Keratinocyte (primary cell): ENCODE measurements around the gene CTF1. TPM values are rescaled to one million over a fixed set of nuclear protein-coding genes. Genes with fewer than 3 reads are reported as not detected.

ENCODE experiments used
- DNase-seq: peaks from one replicate; pipeline ENCODE4 v3.0.0-alpha.2; 2011; ENCODE audit warnings: low read depth, missing footprints, low spot score
- FAIRE-seq: peaks from 2 replicates; lab custom pipeline; 2011; peaks lifted over from hg19 to GRCh38; lab: Jason Lieb, UNC
- H2AFZ ChIP-seq: 2 replicates; pipeline ENCODE4 v1.6.0; 2012; ENCODE audit warnings: low read length, control low read depth, inconsistent platforms; ENCODE audit not compliant: control insufficient read depth
- H3K27ac ChIP-seq: 2 replicates; pipeline ENCODE4 v1.5.1; 2011; ENCODE audit warnings: low read length; ENCODE audit not compliant: control insufficient read depth, insufficient read depth
- H3K27me3 ChIP-seq: 3 replicates; pipeline ENCODE4 v1.6.0; 2011; ENCODE audit warnings: low read length; ENCODE audit not compliant: control insufficient read depth, insufficient read depth; ENCODE audit errors: extremely low read depth
- H3K36me3 ChIP-seq, 2 experiments: 2 replicates in 1 of 2; 3 replicates in 1 of 2; pipeline ENCODE4 v1.5.1; 2011; ENCODE audit warnings: low read length in 2 of 2, mild to moderate bottlenecking in 1 of 2; ENCODE audit not compliant: control insufficient read depth in 2 of 2, insufficient read depth in 2 of 2; ENCODE audit errors: extremely low read depth in 1 of 2
- H3K4me1 ChIP-seq: 3 replicates; pipeline ENCODE4 v1.5.1; 2011; ENCODE audit warnings: low read length; ENCODE audit not compliant: control insufficient read depth, insufficient read depth; ENCODE audit errors: extremely low read depth
- H3K4me2 ChIP-seq: 3 replicates; pipeline ENCODE4 v1.6.0; 2011; ENCODE audit warnings: low read depth, low read length; ENCODE audit not compliant: control insufficient read depth, insufficient read depth; ENCODE audit errors: extremely low read depth
- H3K4me3 ChIP-seq, 3 experiments: fragments of 200-600 bp in 1 of 3; sonication (generic) in 1 of 3; 2 replicates in 2 of 3; 3 replicates in 1 of 3; pipeline ENCODE4 v1.5.1; 2011 to 2016; ENCODE audit warnings: low read length in 3 of 3, mild to moderate bottlenecking in 3 of 3, control low read depth in 2 of 3, inconsistent platforms in 1 of 3, low read depth in 1 of 3, mixed read lengths in 1 of 3, mixed run types in 1 of 3, moderate library complexity in 1 of 3; ENCODE audit not compliant: control insufficient read depth in 2 of 3, insufficient read depth in 2 of 3; ENCODE audit errors: extremely low read depth in 1 of 3
- H3K79me2 ChIP-seq: 2 replicates; pipeline ENCODE4 v1.6.0; 2012; ENCODE audit warnings: low read length; ENCODE audit not compliant: control insufficient read depth, insufficient read depth
- H3K9ac ChIP-seq: 3 replicates; pipeline ENCODE4 v1.6.0; 2011; ENCODE audit warnings: low read length; ENCODE audit not compliant: control insufficient read depth, insufficient read depth; ENCODE audit errors: extremely low read depth
- H3K9me1 ChIP-seq: 3 replicates; pipeline ENCODE4 v1.6.0; 2011; ENCODE audit warnings: low read length; ENCODE audit not compliant: control insufficient read depth, insufficient read depth; ENCODE audit errors: extremely low read depth
- H3K9me3 ChIP-seq: 2 replicates; pipeline ENCODE4 v1.5.1; 2012; ENCODE audit warnings: low read depth, low read length; ENCODE audit not compliant: control insufficient read depth
- H4K20me1 ChIP-seq: 3 replicates; pipeline ENCODE4 v1.6.0; 2011; ENCODE audit warnings: low read length; ENCODE audit not compliant: control insufficient read depth, insufficient read depth; ENCODE audit errors: extremely low read depth
- EZH2 ChIP-seq: IDR thresholded peaks from one replicate; pipeline ENCODE4 v1.6.1; 2012; ENCODE audit warnings: inconsistent platforms, mild to moderate bottlenecking, low read length, moderate library complexity
- dilution Hi-C: fragments of 300-500 bp; cut with MboI; formaldehyde crosslinking; loops from one replicate; pipeline ENCODE4 v1.7.0; 2020; ENCODE audit warnings: low sequenced_read_pairs; ENCODE audit not compliant: extremely low pct_ligation_motif_present
- polyA plus RNA-seq, 5 experiments: library from polyadenylated mRNA; depleted of rRNA in 3 of 5; stranded (reverse) in 3 of 5; stranded (forward) in 1 of 5; unstranded in 1 of 5; fragments of >200 nt; gene quantifications; 1 replicate in 1 of 5; 2 replicates in 3 of 5; 3 replicates in 1 of 5; pipeline versions ENCODE4 v1.2.1 to v1.2.3, GENCODE V29; 2011 to 2012; ENCODE audit warnings: missing spikeins in 2 of 5, low read depth in 1 of 5, low replicate concordance in 1 of 5
- TF ChIP-seq, protein P1 (sequence below), 3 experiments: IDR thresholded peaks in 1 of 3; conservative IDR thresholded peaks in 1 of 3; optimal IDR thresholded peaks in 1 of 3; 2 replicates in 2 of 3; 3 replicates in 1 of 3; pipeline versions ENCODE3 to v1.5.1; 2011; ENCODE audit warnings: low read length in 3 of 3, mild to moderate bottlenecking in 3 of 3, moderate library complexity in 2 of 3, control low read depth in 1 of 3, inconsistent platforms in 1 of 3; ENCODE audit not compliant: insufficient read depth in 2 of 3; ENCODE audit errors: extremely low read depth in 1 of 3

The CTF1 gene
- polyA plus RNA-seq, 1 donor (not counting 4 experiments of a cell fraction or from before 2014, with no cell fraction given), result 2.1 TPM

DNA sequence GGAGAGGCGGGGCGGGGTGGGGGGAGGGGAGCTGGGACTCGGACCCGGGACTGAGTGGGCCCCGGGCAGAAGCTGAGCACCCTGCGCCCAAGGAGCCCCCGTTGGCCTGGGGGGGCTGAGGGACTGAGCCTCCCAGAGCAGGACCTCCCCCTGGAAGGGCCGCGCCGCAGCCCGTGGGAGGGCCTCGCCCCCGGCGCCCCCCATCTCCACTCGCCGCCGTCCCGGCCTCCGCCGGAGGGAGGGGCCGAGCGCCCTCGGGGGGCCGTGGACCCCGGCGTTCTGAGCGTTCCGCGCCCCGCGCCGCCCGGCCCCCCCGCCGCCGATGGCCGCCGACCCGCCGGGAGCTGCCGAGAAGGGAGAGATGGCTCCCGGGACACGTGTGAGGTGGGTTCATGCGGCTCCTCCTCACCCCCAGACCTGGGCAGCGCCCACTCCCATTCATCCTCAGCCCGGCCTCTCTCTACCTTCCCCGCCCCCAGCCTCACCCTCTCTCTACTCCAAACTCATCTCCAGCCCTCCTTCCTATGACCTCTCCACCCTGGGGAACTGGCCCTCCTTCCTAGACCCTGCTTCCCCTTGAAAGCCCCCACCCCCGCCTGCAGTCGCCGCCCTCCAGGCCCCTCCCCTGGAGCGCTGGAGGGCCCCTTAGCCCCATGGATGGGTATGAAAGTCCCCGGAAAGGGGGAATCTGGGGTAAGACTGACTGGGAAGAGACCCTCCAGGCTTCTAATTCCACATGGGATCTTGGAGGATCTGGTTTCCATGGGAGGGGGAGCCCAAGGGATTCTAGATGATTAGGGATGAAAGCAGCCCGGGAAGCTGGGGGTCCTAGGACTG lies 27.9 kb downstream of the CTF1 start:
- dilution Hi-C loops, result no loop called here
- TF ChIP-seq, protein P1, sequence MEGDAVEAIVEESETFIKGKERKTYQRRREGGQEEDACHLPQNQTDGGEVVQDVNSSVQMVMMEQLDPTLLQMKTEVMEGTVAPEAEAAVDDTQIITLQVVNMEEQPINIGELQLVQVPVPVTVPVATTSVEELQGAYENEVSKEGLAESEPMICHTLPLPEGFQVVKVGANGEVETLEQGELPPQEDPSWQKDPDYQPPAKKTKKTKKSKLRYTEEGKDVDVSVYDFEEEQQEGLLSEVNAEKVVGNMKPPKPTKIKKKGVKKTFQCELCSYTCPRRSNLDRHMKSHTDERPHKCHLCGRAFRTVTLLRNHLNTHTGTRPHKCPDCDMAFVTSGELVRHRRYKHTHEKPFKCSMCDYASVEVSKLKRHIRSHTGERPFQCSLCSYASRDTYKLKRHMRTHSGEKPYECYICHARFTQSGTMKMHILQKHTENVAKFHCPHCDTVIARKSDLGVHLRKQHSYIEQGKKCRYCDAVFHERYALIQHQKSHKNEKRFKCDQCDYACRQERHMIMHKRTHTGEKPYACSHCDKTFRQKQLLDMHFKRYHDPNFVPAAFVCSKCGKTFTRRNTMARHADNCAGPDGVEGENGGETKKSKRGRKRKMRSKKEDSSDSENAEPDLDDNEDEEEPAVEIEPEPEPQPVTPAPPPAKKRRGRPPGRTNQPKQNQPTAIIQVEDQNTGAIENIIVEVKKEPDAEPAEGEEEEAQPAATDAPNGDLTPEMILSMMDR (optimal IDR thresholded peaks at IDR 0.05 in 1 of 3, IDR thresholded peaks at IDR 0.05 in 1 of 3, conservative IDR thresholded peaks at IDR 0.05 in 1 of 3; ENCODE audit: extremely low read depth in 1 of 3, insufficient read depth in 2 of 3, low read length in 3 of 3), result no peak
- TF ChIP-seq EZH2, result no peak
- H3K4me1 ChIP-seq, result peaks cover 27% of the 10 kb centered on the region
- peak overlapping the region; percentile 37 to 72 (median 51) for H3K4me3 ChIP-seq
- peaks cover 20% of the 10 kb centered on the region for H3K79me2 ChIP-seq
- no peak overlapping the region for H3K27ac ChIP-seq
- peak overlapping the region; percentile 94 for H3K4me2 ChIP-seq
- H3K9me3 ChIP-seq, result no peaks in the 10 kb centered on the region
- DNase-seq (no peak), FAIRE-seq (no peak)
- peaks cover 0 to 8% of the 10 kb centered on the region in 2 experiments for H3K36me3 ChIP-seq
- H3K9ac ChIP-seq, result peak overlapping the region; percentile 69
- no peaks in the 10 kb centered on the region for H4K20me1 ChIP-seq
- H2AFZ ChIP-seq, result no peak overlapping the region
- H3K9me1 ChIP-seq, result no peaks in the 10 kb centered on the region
- no peaks in the 10 kb centered on the region for H3K27me3 ChIP-seq

DNA sequence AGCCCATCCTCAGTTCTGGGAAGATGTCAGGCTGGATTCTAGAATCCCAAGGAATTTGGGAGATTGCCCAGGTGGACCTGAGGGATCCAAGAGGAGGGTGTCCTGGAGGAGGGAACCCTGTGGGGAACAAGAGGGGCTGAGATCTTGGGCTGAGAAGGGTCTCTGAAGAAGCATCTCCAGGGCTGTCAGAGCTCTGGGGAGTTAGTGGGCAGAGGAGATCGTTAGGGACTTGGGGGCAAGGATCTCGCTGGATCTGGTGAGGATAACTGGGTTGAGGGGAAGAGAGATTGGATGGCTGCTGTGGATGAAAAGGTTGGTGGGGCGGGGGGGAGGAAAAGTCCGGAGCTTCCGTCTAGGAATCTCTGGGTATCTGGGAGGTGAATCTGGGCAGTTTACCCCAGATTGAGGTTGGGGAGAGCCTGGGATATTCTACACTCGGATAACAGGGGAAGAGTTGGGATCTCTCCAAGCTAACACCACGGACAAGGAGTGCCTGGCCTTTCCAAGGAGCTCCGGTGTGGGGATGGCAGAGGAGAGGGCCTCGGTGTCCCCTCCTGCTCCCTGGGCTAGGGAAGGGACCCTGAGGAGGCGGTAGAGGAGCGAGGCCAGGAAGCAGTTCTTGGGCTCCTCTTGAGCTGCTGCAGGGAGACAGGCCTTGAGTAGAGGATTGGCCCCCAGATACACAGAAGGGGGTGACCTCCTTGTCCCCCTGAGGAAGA lies 28.7 kb downstream of the CTF1 start:
- H3K27me3 ChIP-seq, result no peaks in the 10 kb centered on the region
- H3K4me3 ChIP-seq, result peak overlapping the region; percentile 37 to 72 (median 51)
- dilution Hi-C loops, result no loop called here
- H2AFZ ChIP-seq, result no peak overlapping the region
- H3K79me2 ChIP-seq, result peaks cover 20% of the 10 kb centered on the region
- no peak overlapping the region for H3K27ac ChIP-seq
- no peak for TF ChIP-seq EZH2
- TF ChIP-seq, protein P1 (optimal IDR thresholded peaks at IDR 0.05 in 1 of 3, IDR thresholded peaks at IDR 0.05 in 1 of 3, conservative IDR thresholded peaks at IDR 0.05 in 1 of 3; ENCODE audit: extremely low read depth in 1 of 3, insufficient read depth in 2 of 3, low read length in 3 of 3), result no peak
- H4K20me1 ChIP-seq, result no peaks in the 10 kb centered on the region
- H3K9ac ChIP-seq, result peak overlapping the region; percentile 69
- FAIRE-seq (no peak), DNase-seq (no peak)
- no peaks in the 10 kb centered on the region for H3K9me3 ChIP-seq
- H3K36me3 ChIP-seq, result peaks cover 0 to 11% of the 10 kb centered on the region in 2 experiments
- peaks cover 27% of the 10 kb centered on the region for H3K4me1 ChIP-seq
- H3K9me1 ChIP-seq, result no peaks in the 10 kb centered on the region
- peak overlapping the region; percentile 94 for H3K4me2 ChIP-seq
